HCT116 (cell line): ENCODE data around the gene LNPEP. TPM values are rescaled to one million over a fixed set of nuclear protein-coding genes. Genes with fewer than 3 reads are reported as not detected.

ENCODE experiments used
- ATAC-seq: fragments of 200-7000 bp; cut with Tn5 transposase; 2 replicates; pipeline ENCODE4 v1.9.1; 2020; ENCODE audit warnings: mild to moderate bottlenecking, moderate library complexity
- BruUV-seq: library from RNA; stranded (reverse); fragments of 400-500 nt; replicated peaks from 2 replicates; lab custom pipeline; 2021; lab: Mats Ljungman, UMichigan
- CTCF ChIA-PET: fragments of 300-600 bp; sonication (Branson Sonifier 250); formaldehyde crosslinking; loops from one replicate; lab custom pipeline; 2021; ENCODE audit warnings: antibody characterized with exemption; lab: Charles Lee
- POLR2A ChIA-PET: fragments of 300-600, 350-600 bp; sonication (Branson Sonifier 250); formaldehyde crosslinking; loops from one replicate; lab custom pipeline; 2021; ENCODE audit warnings: antibody characterized with exemption; lab: Charles Lee
- RAD21 ChIA-PET, 2 experiments: fragments of 300-600 bp; sonication (Branson Sonifier 250); formaldehyde crosslinking; loops; one replicate each; lab custom pipeline; 2023; ENCODE audit warnings: low total read pairs in 2 of 2; ENCODE audit not compliant: uncharacterized antibody in 2 of 2, unreplicated experiment in 2 of 2, low non-redundant PET in 1 of 2; lab: Charles Lee
- DNase-seq: peaks from one replicate; pipeline ENCODE4 v3.0.0-alpha.2; 2010; ENCODE audit warnings: low read depth, low spot score
- H2AFZ ChIP-seq: fragments of 200-600 bp; shearing (Covaris generic), sonication (generic); 2 replicates; pipeline ENCODE4 v1.6.1; 2017; ENCODE audit warnings: low read depth, mixed run types, mixed read lengths, antibody characterized with exemption, low read length; ENCODE audit not compliant: poor library complexity, severe bottlenecking
- H3K27ac ChIP-seq: 2 replicates; pipeline ENCODE4 v1.5.1; 2012; ENCODE audit warnings: low read depth, low read length
- H3K27me3 ChIP-seq: fragments of 200-600 bp; sonication (generic); 2 replicates; pipeline ENCODE4 v1.6.1; 2016; ENCODE audit warnings: mixed run types, low read length, mixed read lengths; ENCODE audit not compliant: insufficient read depth
- H3K36me3 ChIP-seq, 2 experiments: fragments of 200-500 bp in 1 of 2; fragments of 200-600 bp in 1 of 2; sonication (Bioruptor generic) in 1 of 2; sonication (generic) in 1 of 2; 2 replicates each; pipeline versions ENCODE4 v1.5.1 to v1.6.1; 2014 to 2016; ENCODE audit warnings: low read length in 2 of 2, inconsistent platforms in 1 of 2, mixed read lengths in 1 of 2, mixed run types in 1 of 2; ENCODE audit not compliant: insufficient read depth in 2 of 2, control insufficient read depth in 1 of 2
- H3K4me1 ChIP-seq, 2 experiments: fragments of 200-600 bp in 1 of 2; sonication (generic) in 1 of 2; 2 replicates each; pipeline versions ENCODE4 v1.5.1 to v1.6.1; 2012 to 2017; ENCODE audit warnings: low read length in 2 of 2, inconsistent platforms in 1 of 2, mild to moderate bottlenecking in 1 of 2, mixed read lengths in 1 of 2, mixed run types in 1 of 2, moderate library complexity in 1 of 2; ENCODE audit not compliant: insufficient read depth in 2 of 2, control insufficient read depth in 1 of 2
- H3K4me2 ChIP-seq: fragments of 200-600 bp; sonication (generic); 2 replicates; pipeline ENCODE4 v1.6.1; 2017; ENCODE audit warnings: mixed run types, low read length, mixed read lengths
- H3K4me3 ChIP-seq, 2 experiments: fragments of 200-600 bp in 1 of 2; sonication (generic) in 1 of 2; replicated peaks in 1 of 2; 2 replicates each; pipeline ENCODE4 v1.5.1; 2011 to 2016; ENCODE audit warnings: low read length in 2 of 2, control low read depth in 1 of 2, low read depth in 1 of 2, mild to moderate bottlenecking in 1 of 2, mixed read lengths in 1 of 2, mixed run types in 1 of 2
- H3K79me2 ChIP-seq: fragments of 200-600 bp; sonication (generic); 2 replicates; pipeline ENCODE4 v1.6.1; 2017; ENCODE audit warnings: mild to moderate bottlenecking, mixed run types, low read length, moderate library complexity, mixed read lengths; ENCODE audit not compliant: insufficient read depth
- H3K9ac ChIP-seq: fragments of 200-600 bp; sonication (generic); 2 replicates; pipeline ENCODE4 v1.6.1; 2016; ENCODE audit warnings: low read length, mixed read lengths
- H3K9me2 ChIP-seq: fragments of 200-600 bp; sonication (generic), shearing (Covaris generic); 2 replicates; pipeline ENCODE4 v1.6.1; 2017; ENCODE audit warnings: mixed run types, mild to moderate bottlenecking, moderate library complexity; ENCODE audit not compliant: insufficient read depth
- H3K9me3 ChIP-seq, 2 experiments: fragments of 200-500 bp in 1 of 2; fragments of 200-600 bp in 1 of 2; sonication (Bioruptor generic) in 1 of 2; sonication (generic) in 1 of 2; 2 replicates each; pipeline ENCODE4 v1.6.1; 2014 to 2017; ENCODE audit warnings: low read length in 2 of 2, mixed read lengths in 2 of 2, inconsistent platforms in 1 of 2, low read depth in 1 of 2, mild to moderate bottlenecking in 1 of 2, mixed run types in 1 of 2, moderate library complexity in 1 of 2; ENCODE audit not compliant: control insufficient read depth in 1 of 2, insufficient read depth in 1 of 2
- H4K20me1 ChIP-seq: fragments of 200-600 bp; sonication (generic), shearing (Covaris generic); 2 replicates; pipeline ENCODE4 v1.6.1; 2017; ENCODE audit warnings: mixed run types, mild to moderate bottlenecking, moderate library complexity; ENCODE audit not compliant: insufficient read depth
- CTCF ChIP-seq, 3 experiments: fragments of 200-600 bp in 1 of 3; sonication (generic) in 1 of 3; IDR thresholded peaks in 2 of 3; conservative IDR thresholded peaks in 1 of 3; 2 replicates each; pipeline ENCODE4 v1.5.1; 2012 to 2017; ENCODE audit warnings: low read depth in 2 of 3, low read length in 2 of 3, antibody characterized with exemption in 1 of 3, borderline replicate concordance in 1 of 3, control low read depth in 1 of 3, mild to moderate bottlenecking in 1 of 3, mixed read lengths in 1 of 3, mixed run types in 1 of 3, moderate library complexity in 1 of 3; ENCODE audit not compliant: insufficient read depth in 1 of 3
- RAD21 ChIP-seq: IDR thresholded peaks from 2 replicates; pipeline ENCODE4 v1.6.1; 2012; ENCODE audit warnings: low read depth, mild to moderate bottlenecking
- ZNF274 ChIP-seq: fragments of 200-500 bp; sonication (Bioruptor generic); IDR thresholded peaks from 2 replicates; pipeline ENCODE4 v1.6.1; 2014; ENCODE audit warnings: mild to moderate bottlenecking, low read depth, low read length, inconsistent platforms
- intact Hi-C: fragments of 100-400 bp; cut with micrococcal nuclease; formaldehyde crosslinking; loops from 2 replicates; pipeline ENCODE4 v1.10.0; 2022
- total RNA-seq: library from RNA; stranded (reverse); gene quantifications from one replicate; pipeline ENCODE4 v1.2.1, GENCODE V29; 2021; ENCODE audit not compliant: unreplicated experiment

LNPEP gene
- total RNA-seq, 1 experiment from 2014 or later = 14.9 TPM

DNA sequence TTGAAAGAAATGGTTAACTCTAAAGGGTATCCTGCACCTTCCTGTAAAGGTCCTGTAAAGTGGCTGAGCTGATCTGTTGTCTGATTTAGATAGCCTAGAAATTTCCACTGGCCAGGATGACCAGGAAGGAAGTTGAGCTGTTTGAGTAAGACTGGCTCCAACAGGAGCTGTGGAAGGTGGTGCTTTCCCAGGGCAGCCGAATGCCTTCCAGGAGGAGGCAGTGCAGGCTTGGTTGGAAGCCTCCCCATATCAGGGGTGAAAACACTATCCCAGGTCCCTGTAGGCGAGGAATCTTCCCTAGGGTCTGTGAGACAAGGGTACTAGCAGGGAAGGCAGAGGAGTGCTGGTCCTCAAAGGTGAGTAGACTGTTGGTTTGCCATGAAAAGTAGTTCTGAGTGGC, 108.2 kb downstream of the LNPEP start:
- POLR2A ChIA-PET = no interaction called here

More for the DNA sequence above, 108.2 kb downstream of the LNPEP start:
- ChIA-PET RAD21 (interaction anchor here in 1 of 2 experiments (0.7 kb wide), 1 partner anchor 20 kb away, joined by 3 read pairs; no protein-coding TSS in a partner anchor), CTCF (interaction anchor here (0.7 to 1.8 kb wide), 2 partner anchors 98 to 117 kb away, joined by 3 to 4 read pairs; partner anchors contain the start of gene LIX1)
- intact Hi-C loops = loop anchor here (5.0 kb wide), 1 partner anchor 292 kb away; no protein-coding TSS in a partner anchor
- no TSS peak for BruUV-seq
- Histone ChIP-seq H3K9me2 (no peaks in the 10 kb centered on the region), H3K36me3 (no peaks in the 10 kb centered on the region), H3K4me1 (no peaks in the 10 kb centered on the region), H3K27me3 (no peaks in the 10 kb centered on the region), H3K4me2 (no peak overlapping the region), H3K9ac (no peak overlapping the region), H4K20me1 (no peaks in the 10 kb centered on the region), H2AFZ (no peak overlapping the region), H3K9me3 (no peaks in the 10 kb centered on the region), H3K4me3 (no peak overlapping the region), H3K27ac (no peak overlapping the region), H3K79me2 (no peaks in the 10 kb centered on the region)
- peak; percentile 54 for TF ChIP-seq RAD21
- TF ChIP-seq ZNF274 = no peak
- peak; percentile 37 to 60 (median 57); a peak in 5 of 6 replicates for TF ChIP-seq CTCF (IDR thresholded peaks at IDR 0.05 in 2 of 3, conservative IDR thresholded peaks at IDR 0.05 in 1 of 3; ENCODE audit: borderline replicate concordance in 1 of 3, insufficient read depth in 1 of 3, low read depth in 2 of 3, low read length in 2 of 3)
- ATAC-seq = peak; percentile 91
- DNase-seq = peak; percentile 4
